ENCODE measurements around the gene PPP6R3. TPM values are rescaled to one million over a fixed set of nuclear protein-coding genes. Genes with fewer than 3 reads are reported as not detected.

Gene PPP6R3
- total and polyA plus RNA-seq, 10 of the 15 experiments (the other 5 are each of a cell fraction or from before 2014, with no cell fraction given): 12.4 to 123 (median 74.1) TPM

GRCh38 chr11:68460741-68461574, at the start of gene PPP6R3 (continued):
- TF ChIP-seq FOXM1 (IDR thresholded peaks at IDR 0.05; ENCODE audit: low read depth, low read length) (no peak), SMAD5 (IDR thresholded peaks at IDR 0.05; ENCODE audit: low read depth) (no peak), MXI1 (IDR thresholded peaks at IDR 0.05; ENCODE audit: low read depth, low read length) (no peak), NRF1 (conservative IDR thresholded peaks at IDR 0.05; ENCODE audit: low read depth, low read length) (no peak), SREBF1 (IDR thresholded peaks at IDR 0.05; ENCODE audit: low read length) (no peak), EGR1 (IDR thresholded peaks at IDR 0.05; ENCODE audit: borderline replicate concordance in 1 of 2, low read depth in 2 of 2, low read length in 2 of 2) (no peak), POU2F2 (IDR thresholded peaks at IDR 0.05; ENCODE audit: borderline replicate concordance, low read depth, low read length) (no peak; the same call in 2 of the 3 replicates), KLF5 (IDR thresholded peaks at IDR 0.05; ENCODE audit: partially characterized antibody) (no peak), SMARCA5 (IDR thresholded peaks at IDR 0.05) (peak; percentile 71; the same call in 1 of the 2 replicates), BMI1 (IDR thresholded peaks at IDR 0.05; ENCODE audit: borderline replicate concordance) (no peak), TCF3 (IDR thresholded peaks at IDR 0.05; ENCODE audit: borderline replicate concordance, insufficient read depth, low read depth, low read length) (no peak), SREBF2 (IDR thresholded peaks at IDR 0.05; ENCODE audit: low read length) (no peak), CREB1 (IDR thresholded peaks at IDR 0.05; ENCODE audit: low read depth) (no peak), GABPA (IDR thresholded peaks at IDR 0.05; ENCODE audit: low read depth) (no peak), SKIL (IDR thresholded peaks at IDR 0.05; ENCODE audit: low read depth, poor library complexity, severe bottlenecking) (no peak), FOXK2 (IDR thresholded peaks at IDR 0.05) (no peak)
- TF ChIP-seq, protein P1, sequence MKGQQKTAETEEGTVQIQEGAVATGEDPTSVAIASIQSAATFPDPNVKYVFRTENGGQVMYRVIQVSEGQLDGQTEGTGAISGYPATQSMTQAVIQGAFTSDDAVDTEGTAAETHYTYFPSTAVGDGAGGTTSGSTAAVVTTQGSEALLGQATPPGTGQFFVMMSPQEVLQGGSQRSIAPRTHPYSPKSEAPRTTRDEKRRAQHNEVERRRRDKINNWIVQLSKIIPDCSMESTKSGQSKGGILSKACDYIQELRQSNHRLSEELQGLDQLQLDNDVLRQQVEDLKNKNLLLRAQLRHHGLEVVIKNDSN (IDR thresholded peaks at IDR 0.05; ENCODE audit: borderline replicate concordance, extremely low read length, insufficient read depth, low read depth, low read length): no peak
- TF ChIP-seq, protein P2, sequence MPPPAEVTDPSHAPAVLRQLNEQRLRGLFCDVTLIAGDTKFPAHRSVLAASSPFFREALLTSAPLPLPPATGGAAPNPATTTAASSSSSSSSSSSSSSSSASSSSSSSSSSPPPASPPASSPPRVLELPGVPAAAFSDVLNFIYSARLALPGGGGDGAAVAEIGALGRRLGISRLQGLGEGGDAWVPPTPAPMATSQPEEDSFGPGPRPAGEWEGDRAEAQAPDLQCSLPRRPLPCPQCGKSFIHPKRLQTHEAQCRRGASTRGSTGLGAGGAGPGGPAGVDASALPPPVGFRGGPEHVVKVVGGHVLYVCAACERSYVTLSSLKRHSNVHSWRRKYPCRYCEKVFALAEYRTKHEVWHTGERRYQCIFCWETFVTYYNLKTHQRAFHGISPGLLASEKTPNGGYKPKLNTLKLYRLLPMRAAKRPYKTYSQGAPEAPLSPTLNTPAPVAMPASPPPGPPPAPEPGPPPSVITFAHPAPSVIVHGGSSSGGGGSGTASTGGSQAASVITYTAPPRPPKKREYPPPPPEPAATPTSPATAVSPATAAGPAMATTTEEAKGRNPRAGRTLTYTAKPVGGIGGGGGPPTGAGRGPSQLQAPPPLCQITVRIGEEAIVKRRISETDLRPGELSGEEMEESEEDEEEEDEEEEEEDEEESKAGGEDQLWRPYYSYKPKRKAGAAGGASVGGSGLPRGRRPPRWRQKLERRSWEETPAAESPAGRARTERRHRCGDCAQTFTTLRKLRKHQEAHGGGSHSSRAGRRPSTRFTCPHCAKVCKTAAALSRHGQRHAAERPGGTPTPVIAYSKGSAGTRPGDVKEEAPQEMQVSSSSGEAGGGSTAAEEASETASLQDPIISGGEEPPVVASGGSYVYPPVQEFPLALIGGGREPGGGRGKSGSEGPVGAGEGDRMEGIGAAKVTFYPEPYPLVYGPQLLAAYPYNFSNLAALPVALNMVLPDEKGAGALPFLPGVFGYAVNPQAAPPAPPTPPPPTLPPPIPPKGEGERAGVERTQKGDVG (CRISPR knock-in tag; IDR thresholded peaks at IDR 0.05): no peak
- TF ChIP-seq, protein P3, sequence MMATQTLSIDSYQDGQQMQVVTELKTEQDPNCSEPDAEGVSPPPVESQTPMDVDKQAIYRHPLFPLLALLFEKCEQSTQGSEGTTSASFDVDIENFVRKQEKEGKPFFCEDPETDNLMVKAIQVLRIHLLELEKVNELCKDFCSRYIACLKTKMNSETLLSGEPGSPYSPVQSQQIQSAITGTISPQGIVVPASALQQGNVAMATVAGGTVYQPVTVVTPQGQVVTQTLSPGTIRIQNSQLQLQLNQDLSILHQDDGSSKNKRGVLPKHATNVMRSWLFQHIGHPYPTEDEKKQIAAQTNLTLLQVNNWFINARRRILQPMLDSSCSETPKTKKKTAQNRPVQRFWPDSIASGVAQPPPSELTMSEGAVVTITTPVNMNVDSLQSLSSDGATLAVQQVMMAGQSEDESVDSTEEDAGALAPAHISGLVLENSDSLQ (IDR thresholded peaks at IDR 0.05): no peak
- TF ChIP-seq, protein P4, sequence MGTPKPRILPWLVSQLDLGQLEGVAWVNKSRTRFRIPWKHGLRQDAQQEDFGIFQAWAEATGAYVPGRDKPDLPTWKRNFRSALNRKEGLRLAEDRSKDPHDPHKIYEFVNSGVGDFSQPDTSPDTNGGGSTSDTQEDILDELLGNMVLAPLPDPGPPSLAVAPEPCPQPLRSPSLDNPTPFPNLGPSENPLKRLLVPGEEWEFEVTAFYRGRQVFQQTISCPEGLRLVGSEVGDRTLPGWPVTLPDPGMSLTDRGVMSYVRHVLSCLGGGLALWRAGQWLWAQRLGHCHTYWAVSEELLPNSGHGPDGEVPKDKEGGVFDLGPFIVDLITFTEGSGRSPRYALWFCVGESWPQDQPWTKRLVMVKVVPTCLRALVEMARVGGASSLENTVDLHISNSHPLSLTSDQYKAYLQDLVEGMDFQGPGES (IDR thresholded peaks at IDR 0.05): no peak
